Activated naive CD4-positive, alpha-beta T cell treated with anti-CD3 and anti-CD28 coated beads for 36 hours (primary cell): ENCODE results near the gene ZNF662. TPM values are rescaled to one million over a fixed set of nuclear protein-coding genes. Genes with fewer than 3 reads are reported as not detected.
A peak's percentile ranks its signal among the peaks of the same experiment; 100 is the strongest.

Source experiments
- CTCF ChIA-PET: fragments of 350-600 bp; sonication (Branson Sonifier 250); formaldehyde crosslinking; loops from one replicate; lab custom pipeline; 2021; ENCODE audit warnings: antibody characterized with exemption; lab: Charles Lee
- DNase-seq: peaks from one replicate; pipeline ENCODE4 v3.0.0-alpha.2; 2020
- H3K27ac Mint-ChIP-seq: one replicate; pipeline ENCODE4 v1.8.0; 2021; ENCODE audit warnings: mild to moderate bottlenecking, mixed read lengths
- H3K27me3 Mint-ChIP-seq: one replicate; pipeline ENCODE4 v1.8.0; 2021; ENCODE audit warnings: low read depth, mixed read lengths
- H3K36me3 Mint-ChIP-seq: one replicate; pipeline ENCODE4 v1.8.0; 2021; ENCODE audit warnings: low read depth, mixed read lengths
- H3K4me1 Mint-ChIP-seq: one replicate; pipeline ENCODE4 v1.8.0; 2021; ENCODE audit warnings: low read depth, mixed read lengths
- H3K4me3 Mint-ChIP-seq: one replicate; pipeline ENCODE4 v1.8.0; 2021; ENCODE audit warnings: mild to moderate bottlenecking, moderate library complexity, mixed read lengths
- H3K9me3 Mint-ChIP-seq: one replicate; pipeline ENCODE4 v1.8.0; 2021; ENCODE audit warnings: mixed read lengths
- intact Hi-C: fragments of 100-400 bp; cut with micrococcal nuclease; formaldehyde crosslinking; loops from one replicate; pipeline ENCODE4 v1.15.1; 2023
- total RNA-seq, 2 experiments: library from RNA; stranded (reverse); gene quantifications; one replicate each; pipeline ENCODE4 v1.2.3, GENCODE V29; 2021

The ZNF662 gene
- total RNA-seq, 2 experiments from 2014 or later, result 1.2 to 1.5 TPM

GRCh38 chr3:42914771-42915515 lies 9.0 kb downstream of the ZNF662 start:
- peaks cover 53% of the 10 kb centered on the region for H3K36me3 Mint-ChIP-seq
- no peak overlapping the region for H3K27ac Mint-ChIP-seq
- H3K9me3 Mint-ChIP-seq, result peaks cover 55% of the 10 kb centered on the region
- intact Hi-C loops, result no loop called here
- DNase-seq, result no peak
- H3K27me3 Mint-ChIP-seq, result no peaks in the 10 kb centered on the region
- no peaks in the 10 kb centered on the region for H3K4me1 Mint-ChIP-seq
- CTCF ChIA-PET, result no interaction called here
- H3K4me3 Mint-ChIP-seq, result no peak overlapping the region

- CTCF ChIA-PET, result no interaction called here
- intact Hi-C loops, result no loop called here
- H3K9me3 Mint-ChIP-seq, result peaks cover 9% of the 10 kb centered on the region
- H3K36me3 Mint-ChIP-seq, result peaks cover under 1% of the 10 kb centered on the region
- no peak for DNase-seq
- peaks cover 6% of the 10 kb centered on the region for H3K4me1 Mint-ChIP-seq
- no peaks in the 10 kb centered on the region for H3K27me3 Mint-ChIP-seq
- H3K4me3 Mint-ChIP-seq, result no peak overlapping the region
- no peak overlapping the region for H3K27ac Mint-ChIP-seq
These were observed 17.7 kb downstream of the ZNF662 start for GRCh38 chr3:42923606-42924005.

DNA sequence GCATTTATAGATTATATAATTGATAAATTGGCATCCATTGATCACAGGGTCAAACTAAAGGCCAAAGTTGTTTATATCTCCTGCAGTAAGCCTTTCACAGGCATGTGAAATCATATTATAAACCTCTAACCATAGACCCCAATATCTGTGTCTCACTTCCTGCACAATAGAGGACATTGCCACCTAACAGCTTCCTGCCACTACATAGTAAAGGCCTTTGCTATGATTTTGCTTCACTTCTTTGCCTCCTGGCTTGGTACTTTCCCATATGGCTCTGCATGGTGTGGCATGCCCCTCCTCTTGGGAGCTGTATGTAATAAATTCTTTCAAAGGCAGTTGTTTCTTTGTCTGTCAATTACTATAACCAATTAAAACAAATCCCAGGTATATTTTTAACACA lies 20.4 kb downstream of the ZNF662 start:
- peaks cover 3% of the 10 kb centered on the region for H3K9me3 Mint-ChIP-seq
- no peaks in the 10 kb centered on the region for H3K27me3 Mint-ChIP-seq
- CTCF ChIA-PET, result no interaction called here
- no peak overlapping the region for H3K27ac Mint-ChIP-seq
- intact Hi-C loops, result no loop called here
- no peak for DNase-seq
- no peak overlapping the region for H3K4me3 Mint-ChIP-seq
- no peaks in the 10 kb centered on the region for H3K36me3 Mint-ChIP-seq
- peaks cover 6% of the 10 kb centered on the region for H3K4me1 Mint-ChIP-seq

DNA sequence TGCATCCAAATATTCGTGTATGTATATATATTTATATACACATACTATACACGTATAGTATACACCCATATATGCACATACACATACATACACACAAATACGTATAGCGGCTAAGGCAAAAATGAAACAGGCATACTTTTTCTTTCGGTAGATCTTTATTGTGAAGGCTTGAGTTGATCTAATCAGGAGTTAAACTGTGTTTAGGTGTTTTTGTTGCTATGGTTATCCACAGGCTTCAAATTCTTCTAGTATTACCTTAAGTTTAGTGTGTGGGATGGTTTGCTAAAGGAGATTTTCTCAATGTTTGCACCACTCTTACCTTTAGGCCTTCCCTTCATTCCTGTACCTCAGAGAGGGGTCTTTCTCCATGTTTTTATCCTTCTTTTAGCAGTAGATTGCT lies 28.2 kb downstream of the ZNF662 start:
- H3K36me3 Mint-ChIP-seq, result no peaks in the 10 kb centered on the region
- H3K27me3 Mint-ChIP-seq, result no peaks in the 10 kb centered on the region
- CTCF ChIA-PET, result no interaction called here
- intact Hi-C loops, result no loop called here
- H3K4me3 Mint-ChIP-seq, result no peak overlapping the region
- DNase-seq, result no peak
- H3K27ac Mint-ChIP-seq, result no peak overlapping the region
- H3K4me1 Mint-ChIP-seq, result peaks cover 22% of the 10 kb centered on the region
- H3K9me3 Mint-ChIP-seq, result no peaks in the 10 kb centered on the region

- intact Hi-C loops, result no loop called here
- H3K27me3 Mint-ChIP-seq, result no peaks in the 10 kb centered on the region
- H3K36me3 Mint-ChIP-seq, result no peaks in the 10 kb centered on the region
- CTCF ChIA-PET, result no interaction called here
- no peak overlapping the region for H3K27ac Mint-ChIP-seq
- H3K9me3 Mint-ChIP-seq, result no peaks in the 10 kb centered on the region
- H3K4me3 Mint-ChIP-seq, result no peak overlapping the region
- peaks cover 22% of the 10 kb centered on the region for H3K4me1 Mint-ChIP-seq
- no peak for DNase-seq
These were observed 29.0 kb downstream of the ZNF662 start for GRCh38 chr3:42934910-42935309.

- peak overlapping the region; percentile 27 for H3K27ac Mint-ChIP-seq
- DNase-seq, result peak; percentile 6
- no peaks in the 10 kb centered on the region for H3K27me3 Mint-ChIP-seq
- CTCF ChIA-PET, result no interaction called here
- no peaks in the 10 kb centered on the region for H3K9me3 Mint-ChIP-seq
- no peaks in the 10 kb centered on the region for H3K36me3 Mint-ChIP-seq
- peaks cover 22% of the 10 kb centered on the region for H3K4me1 Mint-ChIP-seq
- H3K4me3 Mint-ChIP-seq, result no peak overlapping the region
- intact Hi-C loops, result no loop called here
These were observed 29.5 kb downstream of the ZNF662 start for GRCh38 chr3:42935472-42935871.

DNA sequence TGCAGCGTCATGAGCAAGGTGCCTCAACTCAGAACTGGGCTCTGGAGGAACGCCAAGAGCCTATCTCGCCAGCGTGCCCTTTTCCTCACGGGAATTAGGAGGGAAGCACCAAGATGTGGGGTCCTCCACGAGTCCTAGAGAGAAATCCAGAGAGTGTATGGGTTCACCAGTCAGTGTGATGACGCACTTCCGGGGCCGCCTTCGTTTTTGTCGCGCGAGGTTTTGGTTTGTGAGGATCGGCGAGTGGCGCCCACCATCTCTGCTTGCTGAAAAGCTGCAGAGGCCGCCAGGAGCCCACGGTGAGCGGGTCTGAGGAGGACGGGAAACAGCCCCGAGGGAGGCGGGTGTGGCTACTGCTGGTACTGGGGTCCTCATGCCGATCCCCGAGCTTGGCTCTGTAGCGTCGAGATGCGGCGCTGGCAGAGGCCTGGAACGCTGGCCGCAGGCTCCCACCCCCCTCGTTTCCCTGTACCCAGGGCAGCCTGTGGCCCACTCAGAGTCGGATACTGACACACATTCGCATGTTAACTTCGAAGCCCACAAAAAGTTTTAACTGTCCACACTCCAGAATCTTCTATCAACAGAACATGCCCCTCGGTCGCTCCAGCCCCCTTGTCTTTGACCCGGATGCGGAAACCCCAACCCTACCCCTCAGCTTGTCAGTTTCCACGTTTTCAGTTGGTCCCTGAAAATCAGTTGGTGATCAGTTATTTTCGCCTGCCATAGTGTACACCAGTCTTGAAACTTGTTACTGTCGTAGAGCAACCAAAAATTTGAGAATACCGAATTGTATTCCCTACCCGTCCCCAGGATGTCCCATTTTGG lies 30.4 kb downstream of the ZNF662 start:
- Mint-ChIP-seq H3K9me3 (no peaks in the 10 kb centered on the region), H3K36me3 (no peaks in the 10 kb centered on the region), H3K4me3 (no peak overlapping the region), H3K4me1 (peaks cover 22% of the 10 kb centered on the region), H3K27me3 (no peaks in the 10 kb centered on the region), H3K27ac (no peak overlapping the region)
- intact Hi-C loops, result no loop called here
- CTCF ChIA-PET, result no interaction called here
- no peak for DNase-seq

GRCh38 chr3:42937334-42937733 lies 31.4 kb downstream of the ZNF662 start:
- no peaks in the 10 kb centered on the region for H3K36me3 Mint-ChIP-seq
- H3K27ac Mint-ChIP-seq, result no peak overlapping the region
- no peaks in the 10 kb centered on the region for H3K9me3 Mint-ChIP-seq
- DNase-seq, result no peak
- H3K27me3 Mint-ChIP-seq, result no peaks in the 10 kb centered on the region
- CTCF ChIA-PET, result no interaction called here
- H3K4me1 Mint-ChIP-seq, result peaks cover 22% of the 10 kb centered on the region
- intact Hi-C loops, result no loop called here
- H3K4me3 Mint-ChIP-seq, result no peak overlapping the region

- Mint-ChIP-seq H3K4me1 (no peaks in the 10 kb centered on the region), H3K4me3 (no peak overlapping the region), H3K27me3 (no peaks in the 10 kb centered on the region), H3K9me3 (no peaks in the 10 kb centered on the region), H3K36me3 (no peaks in the 10 kb centered on the region), H3K27ac (no peak overlapping the region)
- DNase-seq, result no peak
- intact Hi-C loops, result no loop called here
- CTCF ChIA-PET, result interaction anchor here (1.3 kb wide), 1 partner anchor 20 kb away, joined by 6 read pairs; no protein-coding TSS in a partner anchor
These were observed 36.8 kb downstream of the ZNF662 start for GRCh38 chr3:42942693-42943092.

GRCh38 chr3:42946050-42946449 lies 40.1 kb downstream of the ZNF662 start:
- Mint-ChIP-seq H3K27ac (no peak overlapping the region), H3K36me3 (no peaks in the 10 kb centered on the region), H3K9me3 (no peaks in the 10 kb centered on the region), H3K4me1 (no peaks in the 10 kb centered on the region), H3K4me3 (no peak overlapping the region), H3K27me3 (no peaks in the 10 kb centered on the region)
- no peak for DNase-seq
- intact Hi-C loops, result no loop called here
- CTCF ChIA-PET, result interaction anchor here (2.1 kb wide), 1 partner anchor 15 kb away, joined by 7 read pairs; no protein-coding TSS in a partner anchor

DNA sequence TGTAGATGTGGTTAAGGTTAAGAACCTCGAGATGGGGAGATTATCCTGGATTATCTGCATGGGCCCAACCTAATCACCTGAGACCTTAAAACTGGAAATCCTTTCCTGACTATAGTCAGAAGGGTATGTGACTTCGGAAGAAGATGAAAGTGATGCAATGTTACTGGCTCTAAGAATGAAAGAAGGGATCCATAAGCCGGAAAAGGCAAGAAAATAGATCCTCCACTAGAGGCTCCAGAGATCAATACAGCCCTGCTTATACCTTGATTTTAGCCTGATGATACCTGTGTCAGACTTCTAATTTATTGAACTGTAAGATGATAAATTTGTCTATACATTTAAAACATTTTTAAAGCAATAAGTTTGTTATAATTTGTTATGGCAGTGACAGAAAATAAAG lies 51.6 kb downstream of the ZNF662 start:
- intact Hi-C loops, result no loop called here
- CTCF ChIA-PET, result no interaction called here
- no peaks in the 10 kb centered on the region for H3K27me3 Mint-ChIP-seq
- H3K36me3 Mint-ChIP-seq, result no peaks in the 10 kb centered on the region
- peaks cover 4% of the 10 kb centered on the region for H3K9me3 Mint-ChIP-seq
- peaks cover 2% of the 10 kb centered on the region for H3K4me1 Mint-ChIP-seq
- no peak overlapping the region for H3K4me3 Mint-ChIP-seq
- H3K27ac Mint-ChIP-seq, result no peak overlapping the region
- DNase-seq, result no peak

GRCh38 chr3:42960282-42960681 lies 54.3 kb downstream of the ZNF662 start:
- CTCF ChIA-PET, result interaction anchor here (2.0 to 4.3 kb wide), 7 partner anchors 11 to 203 kb away, joined by 5 to 48 read pairs (median 16); no protein-coding TSS in a partner anchor
- no peaks in the 10 kb centered on the region for H3K36me3 Mint-ChIP-seq
- no peaks in the 10 kb centered on the region for H3K9me3 Mint-ChIP-seq
- peaks cover 17% of the 10 kb centered on the region for H3K4me1 Mint-ChIP-seq
- no peaks in the 10 kb centered on the region for H3K27me3 Mint-ChIP-seq
- no peak for DNase-seq
- H3K27ac Mint-ChIP-seq, result no peak overlapping the region
- intact Hi-C loops, result loop anchor here (2.0 to 5.0 kb wide), 4 partner anchors 111 to 1237 kb away; no protein-coding TSS in a partner anchor
- no peak overlapping the region for H3K4me3 Mint-ChIP-seq
